H1 (cell line): ENCODE data around the gene ZACN.

ENCODE experiments used
- EP300 ChIP-seq, 2 experiments: IDR thresholded peaks; 1 replicate in 1 of 2; 2 replicates in 1 of 2; pipeline ENCODE4 v1.6.1; 2011 to 2012; ENCODE audit warnings: low read depth in 2 of 2, low read length in 2 of 2, mild to moderate bottlenecking in 2 of 2, borderline replicate concordance in 1 of 2, inconsistent platforms in 1 of 2, moderate library complexity in 1 of 2
- EZH2 ChIP-seq: fragments of 200-600 bp; sonication (generic); IDR thresholded peaks from 2 replicates; pipeline ENCODE4 v1.7.1; 2012; ENCODE audit warnings: low read depth, mild to moderate bottlenecking, moderate library complexity, low read length, inconsistent platforms; ENCODE audit not compliant: severe bottlenecking
- JUN ChIP-seq: IDR thresholded peaks from 2 replicates; pipeline ENCODE4 v1.6.1; 2011; ENCODE audit warnings: low read depth, mild to moderate bottlenecking, improper control_type of control experiment, low read length
- KDM1A ChIP-seq: fragments of 200-600, 300-600 bp; sonication (generic); IDR thresholded peaks from 2 replicates; pipeline ENCODE4 v1.7.1; 2016; ENCODE audit warnings: mild to moderate bottlenecking, low read length, borderline replicate concordance
- POLR2A ChIP-seq, 2 experiments: IDR thresholded peaks; 1 replicate in 1 of 2; 2 replicates in 1 of 2; pipeline ENCODE4 v1.6.1; 2011; ENCODE audit warnings: low read depth in 2 of 2, low read length in 2 of 2, mild to moderate bottlenecking in 2 of 2; ENCODE audit errors: control extremely low read depth in 1 of 2
- POLR2AphosphoS5 ChIP-seq: IDR thresholded peaks from 2 replicates; pipeline ENCODE4 v1.6.1; 2011; ENCODE audit warnings: low read depth, low read length
- RAD21 ChIP-seq, 2 experiments: IDR thresholded peaks in 1 of 2; conservative IDR thresholded peaks in 1 of 2; 2 replicates each; pipeline ENCODE4 v1.6.1; 2011; ENCODE audit warnings: low read depth in 2 of 2, low read length in 2 of 2, improper control_type of control experiment in 1 of 2, inconsistent platforms in 1 of 2, mild to moderate bottlenecking in 1 of 2, moderate library complexity in 1 of 2
- RXRA ChIP-seq: IDR thresholded peaks from 2 replicates; pipeline ENCODE4 v1.6.1; 2011; ENCODE audit warnings: low read depth, mild to moderate bottlenecking, low read length, moderate library complexity; ENCODE audit not compliant: insufficient read depth
- SP1 ChIP-seq: IDR thresholded peaks from 2 replicates; pipeline ENCODE4 v1.6.1; 2011; ENCODE audit warnings: low read depth, low read length
- ZNF274 ChIP-seq: IDR thresholded peaks from 2 replicates; pipeline ENCODE4 v1.7.0; 2012; ENCODE audit warnings: low read length, borderline replicate concordance; ENCODE audit errors: extremely low read depth
- TF ChIP-seq, protein P1 (sequence below), 3 experiments: IDR thresholded peaks; 1 replicate in 2 of 3; 2 replicates in 1 of 3; pipeline versions ENCODE4 v1.5.1 to v1.6.1; 2011; ENCODE audit warnings: low read length in 3 of 3, mild to moderate bottlenecking in 3 of 3, inconsistent platforms in 2 of 3, low read depth in 1 of 3, moderate library complexity in 1 of 3; ENCODE audit not compliant: insufficient read depth in 1 of 3; ENCODE audit errors: control extremely low read depth in 1 of 3

DNA sequence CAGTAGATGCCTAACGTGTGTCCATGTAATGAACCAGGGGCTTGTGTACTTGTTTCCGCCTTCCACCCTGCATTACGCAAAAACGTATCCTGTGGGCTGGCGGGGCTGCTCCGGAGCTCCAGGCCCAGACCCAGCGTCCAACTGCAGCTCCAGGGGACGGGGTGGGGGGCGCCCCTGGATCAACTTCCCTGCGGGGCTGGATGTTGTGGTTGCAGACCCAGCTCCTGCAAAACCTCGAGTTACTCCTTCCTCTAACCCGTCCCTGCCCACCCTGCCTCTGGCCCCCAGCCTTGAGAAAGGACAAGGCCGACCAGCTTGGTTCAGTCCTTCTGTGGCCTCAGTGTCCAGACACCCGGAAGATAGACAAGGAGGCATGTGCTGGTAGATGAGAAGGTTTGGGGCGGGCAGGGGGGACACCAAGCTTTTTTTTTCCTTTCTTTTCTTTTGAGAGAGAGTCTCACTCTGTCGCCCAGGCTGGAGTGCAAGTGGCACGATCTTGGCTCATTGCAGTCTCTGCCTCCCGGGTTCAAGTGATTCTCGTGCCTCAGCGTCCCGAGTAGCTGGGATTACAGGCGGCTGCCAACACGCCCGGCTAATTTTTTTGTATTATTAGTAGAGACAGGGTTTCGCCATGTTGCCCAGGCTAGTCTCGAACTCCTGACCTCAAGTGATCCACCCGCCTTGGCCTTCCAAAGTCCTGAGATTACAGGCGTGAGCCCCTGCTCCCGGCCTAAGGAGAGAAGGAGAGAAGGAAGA lies 25.3 kb downstream of the ZACN start:
- no peak for TF ChIP-seq ZNF274
- TF ChIP-seq POLR2AphosphoS5, result no peak
- TF ChIP-seq, protein P1, sequence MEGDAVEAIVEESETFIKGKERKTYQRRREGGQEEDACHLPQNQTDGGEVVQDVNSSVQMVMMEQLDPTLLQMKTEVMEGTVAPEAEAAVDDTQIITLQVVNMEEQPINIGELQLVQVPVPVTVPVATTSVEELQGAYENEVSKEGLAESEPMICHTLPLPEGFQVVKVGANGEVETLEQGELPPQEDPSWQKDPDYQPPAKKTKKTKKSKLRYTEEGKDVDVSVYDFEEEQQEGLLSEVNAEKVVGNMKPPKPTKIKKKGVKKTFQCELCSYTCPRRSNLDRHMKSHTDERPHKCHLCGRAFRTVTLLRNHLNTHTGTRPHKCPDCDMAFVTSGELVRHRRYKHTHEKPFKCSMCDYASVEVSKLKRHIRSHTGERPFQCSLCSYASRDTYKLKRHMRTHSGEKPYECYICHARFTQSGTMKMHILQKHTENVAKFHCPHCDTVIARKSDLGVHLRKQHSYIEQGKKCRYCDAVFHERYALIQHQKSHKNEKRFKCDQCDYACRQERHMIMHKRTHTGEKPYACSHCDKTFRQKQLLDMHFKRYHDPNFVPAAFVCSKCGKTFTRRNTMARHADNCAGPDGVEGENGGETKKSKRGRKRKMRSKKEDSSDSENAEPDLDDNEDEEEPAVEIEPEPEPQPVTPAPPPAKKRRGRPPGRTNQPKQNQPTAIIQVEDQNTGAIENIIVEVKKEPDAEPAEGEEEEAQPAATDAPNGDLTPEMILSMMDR (IDR thresholded peaks at IDR 0.05; ENCODE audit: control extremely low read depth in 1 of 3, insufficient read depth in 1 of 3, low read depth in 1 of 3, low read length in 3 of 3), result no peak
- no peak for TF ChIP-seq SP1
- TF ChIP-seq KDM1A, result no peak
- TF ChIP-seq EZH2, result no peak
- TF ChIP-seq RAD21 (IDR thresholded peaks at IDR 0.05 in 1 of 2, conservative IDR thresholded peaks at IDR 0.05 in 1 of 2; ENCODE audit: low read depth in 2 of 2, low read length in 2 of 2), result 0 out of 4 replicates have a peak, but pooled peaks of 1 of the 2 experiments have one; percentile 5
- no peak for TF ChIP-seq EP300 (IDR thresholded peaks at IDR 0.05; ENCODE audit: borderline replicate concordance in 1 of 2, low read depth in 2 of 2, low read length in 2 of 2)
- TF ChIP-seq JUN, result no peak
- no peak for TF ChIP-seq RXRA
- no peak for TF ChIP-seq POLR2A (IDR thresholded peaks at IDR 0.05; ENCODE audit: control extremely low read depth in 1 of 2, low read depth in 2 of 2, low read length in 2 of 2)
